Aorta (tissue), 5 donors: ENCODE results near the gene VWF. TPM values are rescaled to one million over a fixed set of nuclear protein-coding genes. Genes with fewer than 3 reads are reported as not detected.

Experiments used
- ATAC-seq: fragments of 200-7000 bp; cut with Tn5 transposase; one replicate; pipeline ENCODE4 v1.9.1; 2022; ENCODE audit warnings: moderate library complexity; ENCODE audit not compliant: low FRiP score
- DNase-seq, 2 donors: peaks; one replicate each; pipeline ENCODE4 v3.0.0-alpha.2; 2020
- H3K27ac ChIP-seq, 2 donors: one replicate each; pipeline ENCODE4 v1.5.1; 2013; ENCODE audit warnings: low read length in 2 of 2, mild to moderate bottlenecking in 2 of 2, moderate library complexity in 2 of 2, control low read depth in 1 of 2, inconsistent platforms in 1 of 2, low read depth in 1 of 2
- H3K27me3 ChIP-seq, 2 donors: one replicate each; pipeline ENCODE4 v1.6.1; 2013; ENCODE audit warnings: control low read depth in 1 of 2, low read length in 1 of 2, mild to moderate bottlenecking in 1 of 2, moderate library complexity in 1 of 2; ENCODE audit not compliant: insufficient read depth in 2 of 2, control insufficient read depth in 1 of 2
- H3K36me3 ChIP-seq, 2 donors: one replicate each; pipeline ENCODE4 v1.6.1; 2013; ENCODE audit warnings: control low read depth in 1 of 2, low read length in 1 of 2, mild to moderate bottlenecking in 1 of 2; ENCODE audit not compliant: insufficient read depth in 2 of 2, control insufficient read depth in 1 of 2
- H3K4me1 ChIP-seq, 2 donors: one replicate each; pipeline ENCODE4 v1.6.1; 2013; ENCODE audit warnings: low read length in 2 of 2, control low read depth in 1 of 2, mild to moderate bottlenecking in 1 of 2, moderate library complexity in 1 of 2; ENCODE audit not compliant: insufficient read depth in 2 of 2, control insufficient read depth in 1 of 2
- H3K4me3 ChIP-seq, 2 donors: one replicate each; pipeline ENCODE4 v1.5.1; 2013; ENCODE audit warnings: low read length in 2 of 2, control low read depth in 1 of 2, mild to moderate bottlenecking in 1 of 2
- H3K9me3 ChIP-seq: one replicate; pipeline ENCODE4 v1.6.1; 2013; ENCODE audit warnings: mild to moderate bottlenecking, low read length; ENCODE audit not compliant: control insufficient read depth
- WGBS, 2 donors: extraction: QIAGEN DNeasy Blood & Tissue Kit; methylation state at CpG; one replicate each; pipeline ENCODE4 v1.1.7; 2013; 5-methylcytosine and 5-hydroxymethylcytosine counted together
- intact Hi-C, 2 donors: fragments of 100-400 bp; cut with DNase I; formaldehyde crosslinking; loops; one replicate each; pipeline versions ENCODE4 v1.14.2 to v1.15.0; 2022
- polyA plus RNA-seq, 2 donors: library from polyadenylated mRNA; stranded (reverse); fragments of 200-250 nt; gene quantifications; one replicate each; pipeline ENCODE4 v1.2.3, GENCODE V29; 2013
- total RNA-seq, 2 donors: library from RNA; stranded (reverse); fragmentation: NEBNext Ultra II Directional; extraction: Animal tissue kit (Norgen Biotek cat#: 25700); gene quantifications; one replicate each; pipeline ENCODE4 v1.2.1, GENCODE V29; 2021
- donor health status: healthy with polysubstance abuse.
- donor health status: Bipolar disorder and iron deficiency.
- donor health status: DM: no; HTN: no; CAD: no.
- donor health status: DM: no; HTN: no; CAD: no.
- donor health status: DM: yes; HTN: yes; CAD: no.

Gene VWF
- total and polyA plus RNA-seq, 4 donors: 1.3 to 619 (median 263) TPM

DNA sequence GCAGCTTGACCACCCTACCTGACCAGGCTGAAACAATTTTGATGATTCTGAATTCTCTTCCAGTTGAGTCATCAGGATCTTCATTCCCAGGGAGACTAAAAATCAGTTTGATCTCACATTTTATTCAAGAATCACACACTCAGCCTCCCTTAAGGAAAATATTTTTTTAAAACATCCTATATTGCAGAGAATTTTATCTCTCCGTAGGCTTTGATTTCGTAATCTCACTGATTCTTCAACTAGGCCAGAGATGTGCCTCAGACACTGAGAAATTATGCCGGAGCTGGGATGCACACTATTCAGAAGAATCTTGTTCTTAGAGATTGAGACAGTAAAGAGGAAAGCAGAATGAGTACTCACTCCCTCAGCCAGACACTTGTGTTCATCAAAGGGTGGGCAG, 172.4 kb downstream of the VWF start:
- H3K27ac ChIP-seq: no peak overlapping the region

DNA sequence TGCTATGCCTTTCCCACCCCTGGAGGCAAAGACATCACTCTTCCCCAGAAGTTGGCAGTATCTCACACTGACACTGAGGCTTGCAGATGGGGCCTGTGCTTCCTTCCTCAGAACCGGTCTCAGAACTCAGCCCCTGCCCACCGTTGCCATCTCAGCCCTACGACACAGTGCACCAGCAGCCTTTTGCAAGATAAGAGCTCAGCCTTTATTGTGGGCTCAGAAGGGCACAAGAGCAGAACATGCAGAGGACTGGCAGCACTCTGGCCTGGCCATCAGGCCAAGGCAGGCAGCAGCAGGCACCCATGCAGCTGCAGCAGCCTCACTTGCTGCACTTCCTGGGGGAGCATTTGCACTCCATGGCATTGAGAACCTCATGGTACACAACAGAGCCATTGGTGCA, 175.8 kb downstream of the VWF start:
- Histone ChIP-seq H3K36me3 (no peaks in the 10 kb centered on the region), H3K4me1 (no peaks in the 10 kb centered on the region), H3K4me3 (no peak overlapping the region), H3K27me3 (no peaks in the 10 kb centered on the region), H3K27ac (no peak overlapping the region), H3K9me3 (peaks cover 1% of the 10 kb centered on the region)
- WGBS, 2 donors: 69 to 70% methylated on average over 3 of the region's 3 CpGs
- intact Hi-C loops: no loop called here
- DNase-seq: no peak
- no peak for ATAC-seq

More for the DNA sequence above, 172.4 kb downstream of the VWF start:
- Histone ChIP-seq H3K4me3 (no peak overlapping the region), H3K9me3 (peaks cover 1% of the 10 kb centered on the region), H3K4me1 (no peaks in the 10 kb centered on the region), H3K27me3 (no peaks in the 10 kb centered on the region), H3K36me3 (no peaks in the 10 kb centered on the region)
- ATAC-seq (no peak), DNase-seq (no peak)
- intact Hi-C loops: no loop called here
- 93 to 96% methylated on average over 3 of the region's 3 CpGs for WGBS, 2 donors

DNA sequence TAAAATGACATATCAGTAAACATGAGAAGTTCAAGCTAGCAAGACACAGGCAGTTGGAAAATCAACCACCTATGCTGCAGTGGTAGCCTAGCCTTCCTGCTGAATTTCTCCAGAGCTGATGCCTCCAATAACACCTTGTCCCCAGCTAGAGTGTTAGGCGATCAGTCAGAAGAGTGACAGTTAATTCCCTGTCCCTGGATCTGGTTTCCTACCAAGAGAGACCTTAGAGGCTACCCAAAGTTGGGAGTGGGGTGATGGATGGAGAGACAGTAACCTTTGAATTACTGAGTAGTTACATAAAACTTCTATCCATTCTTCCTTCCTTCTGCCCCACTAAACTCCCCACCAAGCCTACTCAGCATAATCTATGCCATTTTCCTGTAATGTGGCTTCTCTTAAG, 177.5 kb downstream of the VWF start:
- intact Hi-C loops: no loop called here
- Histone ChIP-seq H3K36me3 (no peaks in the 10 kb centered on the region), H3K4me1 (no peaks in the 10 kb centered on the region), H3K27me3 (no peaks in the 10 kb centered on the region), H3K27ac (no peak overlapping the region), H3K9me3 (peaks cover 1% of the 10 kb centered on the region), H3K4me3 (no peak overlapping the region)
- ATAC-seq (no peak), DNase-seq (no peak)
- 82 to 94% methylated on average over 1 of the region's 1 CpG for WGBS, 2 donors

DNA sequence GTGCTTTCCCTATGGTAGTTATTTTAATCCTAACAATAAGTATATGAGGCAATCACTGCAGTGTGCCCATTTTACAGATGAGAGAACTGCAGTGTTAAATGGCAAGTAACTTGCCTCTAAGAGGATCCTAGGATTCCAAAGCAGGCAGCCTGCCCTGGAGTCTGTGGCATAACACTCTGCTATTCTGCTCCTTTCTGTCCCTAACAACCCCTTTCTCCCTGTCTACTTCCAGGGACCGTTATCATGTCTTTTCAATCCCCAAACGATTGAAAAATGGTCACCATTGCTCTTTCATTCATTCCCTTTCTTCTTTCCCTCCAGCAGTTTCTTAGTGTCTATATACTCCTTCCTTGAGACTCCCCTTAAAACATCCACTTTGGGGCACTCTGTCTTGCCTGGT, 178.1 kb downstream of the VWF start:
- H3K4me1 ChIP-seq: no peaks in the 10 kb centered on the region
- 86 to 93% methylated on average over 2 of the region's 2 CpGs for WGBS, 2 donors
- H3K36me3 ChIP-seq: no peaks in the 10 kb centered on the region
- H3K9me3 ChIP-seq: peaks cover 1% of the 10 kb centered on the region
- H3K27me3 ChIP-seq: no peaks in the 10 kb centered on the region
- DNase-seq (no peak), ATAC-seq (no peak)
- H3K4me3 ChIP-seq: no peak overlapping the region
- intact Hi-C loops: no loop called here
- H3K27ac ChIP-seq: no peak overlapping the region

DNA sequence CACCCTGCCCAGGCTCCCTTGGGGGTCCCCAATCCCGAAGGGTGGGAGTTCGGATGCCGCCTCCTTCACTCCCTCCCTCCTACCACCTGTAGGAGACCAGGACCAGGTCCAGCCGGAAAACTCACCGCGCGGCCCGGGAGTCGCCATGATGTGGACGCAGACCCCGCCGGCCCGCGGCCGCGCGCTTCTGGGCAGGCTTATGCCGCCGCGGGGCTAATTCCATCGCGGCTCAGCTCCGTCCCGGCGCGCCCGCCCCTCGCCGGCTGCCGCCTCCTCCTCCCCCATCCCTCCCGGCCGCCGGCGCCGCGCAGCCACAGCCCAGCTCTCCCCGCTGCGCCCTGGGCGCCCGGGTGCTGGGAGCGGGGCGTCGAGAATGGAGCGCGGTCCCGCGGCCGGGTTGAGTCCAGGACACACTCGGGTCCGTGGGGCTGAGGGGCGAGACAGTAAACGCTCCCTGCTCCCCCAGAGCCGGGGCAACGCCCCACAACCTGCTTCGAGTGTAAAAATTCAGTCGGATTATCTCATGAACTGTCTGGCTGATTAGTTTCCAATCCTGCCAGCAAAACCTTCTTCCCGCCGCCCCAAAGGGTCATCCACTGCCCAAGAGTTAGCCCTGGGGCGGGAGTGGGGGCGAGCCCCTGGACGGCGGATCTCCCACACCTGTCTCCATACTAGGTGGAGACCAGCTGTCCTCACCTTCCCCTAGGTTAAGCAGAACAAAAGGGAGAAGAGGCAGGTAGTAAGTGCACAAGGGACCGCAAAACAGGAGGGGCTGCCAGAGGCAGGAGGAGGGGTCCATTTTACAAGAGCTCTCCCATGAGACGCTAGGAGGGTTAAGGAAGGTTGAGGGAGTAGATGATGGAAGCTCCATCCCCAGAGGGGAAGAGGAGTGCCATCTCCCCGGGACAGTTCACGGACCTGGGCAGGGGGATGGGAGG, 179.1 kb downstream of the VWF start, which contains the start of gene ANO2:
Gene ANO2 (minus strand): TSS at position 189 of the 938 bp plus-strand sequence. CDS start 42 bp downstream, at position 147.
- H3K36me3 ChIP-seq: no peaks in the 10 kb centered on the region
- H3K4me3 ChIP-seq: peak within 1 kb of the TSS; percentile 6 to 44
- H3K27me3 ChIP-seq: no peaks in the 10 kb centered on the region
- intact Hi-C loops: no loop called here
- H3K27ac ChIP-seq: no peak within 1 kb of the TSS
- H3K4me1 ChIP-seq: no peaks in the 10 kb centered on the region
- ATAC-seq: peak; percentile 34
- peaks cover 1% of the 10 kb centered on the region for H3K9me3 ChIP-seq
- DNase-seq: no peak
- 3 to 4% methylated on average over 66 of the region's 66 CpGs for WGBS, 2 donors

DNA sequence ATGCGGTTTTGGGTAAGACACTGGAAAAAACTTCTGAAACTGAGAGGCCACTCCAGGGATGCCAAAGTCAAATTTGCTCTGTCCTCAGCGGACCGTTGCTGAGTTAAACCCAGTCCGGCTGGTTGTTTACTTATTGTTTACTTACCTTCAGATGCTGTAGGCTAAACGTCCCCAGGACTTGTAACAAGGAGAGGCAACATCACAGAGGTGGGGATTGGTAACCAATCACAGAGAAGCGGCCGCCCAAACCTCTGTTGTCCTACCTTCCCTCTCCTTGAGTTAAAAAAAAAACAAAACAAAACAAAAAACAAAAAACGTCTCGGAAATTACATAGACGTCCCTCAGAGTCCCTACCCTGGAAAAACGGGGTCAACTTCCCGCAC, 179.8 kb downstream of the VWF start:
- DNase-seq (no peak), ATAC-seq (no peak)
- Histone ChIP-seq H3K27ac (no peak overlapping the region), H3K9me3 (peaks cover 1% of the 10 kb centered on the region), H3K4me1 (no peaks in the 10 kb centered on the region), H3K36me3 (no peaks in the 10 kb centered on the region), H3K27me3 (no peaks in the 10 kb centered on the region), H3K4me3 (peak overlapping the region; percentile 6 to 44)
- intact Hi-C loops: no loop called here
- 7 to 10% methylated on average over 12 of the region's 12 CpGs for WGBS, 2 donors

DNA sequence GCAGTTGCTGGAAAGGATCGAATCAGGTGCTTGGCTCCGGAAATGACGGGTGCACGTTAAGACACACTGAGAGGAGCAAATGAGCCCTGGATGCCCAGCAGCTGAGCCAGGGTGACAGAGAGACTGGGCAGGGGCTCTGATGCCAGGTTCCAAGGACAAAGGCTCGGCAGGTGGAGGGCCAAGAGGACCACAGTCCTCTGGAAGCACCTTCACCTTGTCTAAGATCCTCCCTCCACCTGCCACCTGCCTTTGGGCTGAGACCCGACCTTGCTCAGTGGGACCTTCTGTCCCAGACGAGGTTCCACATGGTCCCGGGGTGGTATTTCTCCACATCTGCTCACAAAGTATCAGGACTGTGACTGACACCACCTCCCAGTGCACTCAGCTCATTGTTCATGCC, 180.4 kb downstream of the VWF start:
- Histone ChIP-seq H3K4me3 (no peak overlapping the region), H3K4me1 (no peaks in the 10 kb centered on the region), H3K27ac (no peak overlapping the region), H3K27me3 (no peaks in the 10 kb centered on the region), H3K36me3 (no peaks in the 10 kb centered on the region), H3K9me3 (no peaks in the 10 kb centered on the region)
- intact Hi-C loops: no loop called here
- no peak for DNase-seq
- WGBS, 2 donors: 84 to 89% methylated on average over 8 of the region's 8 CpGs
- no peak for ATAC-seq

DNA sequence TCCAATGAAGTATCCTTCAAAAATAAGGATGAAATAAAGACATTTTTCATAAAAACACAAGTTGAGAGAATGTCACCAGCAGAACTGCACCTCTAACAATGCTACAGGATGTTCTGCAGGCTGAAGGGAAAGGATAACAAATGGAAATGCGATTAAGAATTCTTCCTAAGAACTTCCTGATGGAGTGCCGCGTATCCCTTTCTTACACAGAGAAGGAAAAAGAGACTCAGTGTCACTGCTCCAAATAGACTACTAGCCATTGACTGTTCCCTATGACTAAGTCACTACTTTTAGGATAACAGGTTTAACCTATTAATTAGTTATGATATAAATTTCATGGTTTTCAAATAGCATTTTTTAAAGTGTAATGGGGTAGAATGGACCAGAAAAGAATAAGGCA, 182.6 kb downstream of the VWF start:
- no peak overlapping the region for H3K27ac ChIP-seq
- no peaks in the 10 kb centered on the region for H3K9me3 ChIP-seq
- WGBS, 2 donors: 75 to 84% methylated on average over 3 of the region's 3 CpGs
- H3K4me1 ChIP-seq: no peaks in the 10 kb centered on the region
- ATAC-seq (no peak), DNase-seq (no peak)
- no peak overlapping the region for H3K4me3 ChIP-seq
- no peaks in the 10 kb centered on the region for H3K27me3 ChIP-seq
- intact Hi-C loops: no loop called here
- no peaks in the 10 kb centered on the region for H3K36me3 ChIP-seq
